Fibroblast of skin of scalp (primary cell): Measurements from ENCODE around the gene SETX.

ENCODE experiments used
- DNase-seq: peaks from one replicate; pipeline ENCODE4 v3.0.0-alpha.2; 2013

SETX gene

GRCh38 chr9:132214027-132214622 lies 140.7 kb downstream of the SETX start:
- peak; percentile 88 for DNase-seq

GRCh38 chr9:132211570-132211969 lies 143.2 kb downstream of the SETX start:
- no peak for DNase-seq
